HepG2 (cell line): ENCODE data around the gene TTYH2. TPM values are rescaled to one million over a fixed set of nuclear protein-coding genes. Genes with fewer than 3 reads are reported as not detected.

Experiments used
- ATAC-seq: fragments of 200-7000 bp; cut with Tn5 transposase; 3 replicates; pipeline ENCODE4 v1.9.1; 2020; ENCODE audit warnings: mild to moderate bottlenecking, moderate library complexity
- BruUV-seq: library from RNA; stranded (reverse); fragments of 400-500 nt; replicated peaks from 2 replicates; lab custom pipeline; 2021; lab: Mats Ljungman, UMichigan
- CTCF ChIA-PET: fragments of 300-600 bp; formaldehyde crosslinking; extraction: SDS; loops from one replicate; lab custom pipeline; 2021; ENCODE audit warnings: low total read pairs, inconsistent platforms, low intra/inter-chr PET ratio; lab: Yijun Ruan, JAX
- POLR2A ChIA-PET: fragments of 350-600 bp; sonication (Branson Sonifier 250); formaldehyde crosslinking; loops from one replicate; lab custom pipeline; 2020; ENCODE audit warnings: antibody characterized with exemption, inconsistent platforms; lab: Yijun Ruan, JAX
- DNase-seq: peaks from one replicate; pipeline ENCODE4 v3.0.0-alpha.2; 2015; ENCODE audit warnings: low spot score
- FAIRE-seq: peaks from 3 replicates; lab custom pipeline; 2011; peaks lifted over from hg19 to GRCh38; lab: Jason Lieb, UNC
- H2AFZ ChIP-seq: one replicate; pipeline ENCODE4 v1.6.1; 2011; ENCODE audit warnings: low read length, inconsistent platforms
- H3K27ac ChIP-seq: fragments of 300-600 bp; 3 replicates; pipeline ENCODE4 v1.8.0; 2011; ENCODE audit warnings: mixed run types, mild to moderate bottlenecking, mixed read lengths, low read length, inconsistent platforms; ENCODE audit not compliant: insufficient read depth; ENCODE audit errors: extremely low read length
- H3K27me3 ChIP-seq, 2 experiments: fragments of 200-600 bp in 1 of 2; 2 replicates in 1 of 2; 3 replicates in 1 of 2; pipeline versions ENCODE4 v1.6.0 to v1.8.0; 2011; ENCODE audit warnings: low read length in 2 of 2, mild to moderate bottlenecking in 2 of 2, moderate library complexity in 2 of 2, inconsistent platforms in 1 of 2; ENCODE audit not compliant: insufficient read depth in 2 of 2, control insufficient read depth in 1 of 2
- H3K36me3 ChIP-seq, 2 experiments: fragments of 200-600 bp in 1 of 2; replicated peaks in 1 of 2; 2 replicates in 1 of 2; 3 replicates in 1 of 2; pipeline versions ENCODE4 v1.5.1 to v1.8.0; 2011; ENCODE audit warnings: low read length in 2 of 2, inconsistent platforms in 1 of 2; ENCODE audit not compliant: insufficient read depth in 2 of 2, control insufficient read depth in 1 of 2
- H3K4me1 ChIP-seq: 2 replicates; pipeline ENCODE4 v1.5.1; 2012; ENCODE audit warnings: low read length, inconsistent platforms; ENCODE audit not compliant: insufficient read depth
- H3K4me2 ChIP-seq: 2 replicates; pipeline ENCODE4 v1.6.0; 2011; ENCODE audit warnings: low read depth, low read length, inconsistent platforms
- H3K4me3 ChIP-seq, 3 experiments: fragments of 200-600 bp in 1 of 3; sonication (generic), shearing (Covaris generic) in 1 of 3; replicated peaks in 1 of 3; 2 replicates each; pipeline ENCODE4 v1.5.1; 2011 to 2016; ENCODE audit warnings: low read length in 3 of 3, inconsistent platforms in 2 of 3, low read depth in 2 of 3, mild to moderate bottlenecking in 2 of 3, control low read depth in 1 of 3, mixed read lengths in 1 of 3; ENCODE audit not compliant: insufficient read depth in 1 of 3
- H3K79me2 ChIP-seq: one replicate; pipeline ENCODE4 v1.6.1; 2011; ENCODE audit warnings: low read length, inconsistent platforms; ENCODE audit not compliant: insufficient read depth
- H3K9ac ChIP-seq: 2 replicates; pipeline ENCODE4 v1.6.0; 2011; ENCODE audit warnings: mild to moderate bottlenecking, low read depth, low read length, inconsistent platforms; ENCODE audit not compliant: insufficient read depth
- H3K9me3 ChIP-seq: 2 replicates; pipeline ENCODE4 v1.5.1; 2012; ENCODE audit warnings: mild to moderate bottlenecking, low read length
- H4K20me1 ChIP-seq: 2 replicates; pipeline ENCODE4 v1.6.0; 2011; ENCODE audit warnings: inconsistent platforms, mild to moderate bottlenecking, low read length, moderate library complexity; ENCODE audit not compliant: insufficient read depth
- AHR ChIP-seq: IDR thresholded peaks from 2 replicates; pipeline ENCODE4 v1.6.1; 2018; ENCODE audit warnings: missing genetic modification reagents, missing compliant biosample characterization
- HOXA9 ChIP-seq: sonication (generic); formaldehyde crosslinking; IDR thresholded peaks from 2 replicates; pipeline ENCODE4 v1.8.1; 2022; ENCODE audit warnings: missing genetic modification reagents, mild to moderate bottlenecking, moderate library complexity, borderline replicate concordance
- NR0B2 ChIP-seq: sonication (generic); formaldehyde crosslinking; IDR thresholded peaks from 2 replicates; pipeline ENCODE4 v1.4.0; 2020; ENCODE audit warnings: mild to moderate bottlenecking, missing genetic modification reagents
- SP140L ChIP-seq: sonication (generic); formaldehyde crosslinking; IDR thresholded peaks from 2 replicates; pipeline ENCODE4 v1.4.0; 2020; ENCODE audit warnings: missing genetic modification reagents, borderline replicate concordance
- ZXDC ChIP-seq: sonication (generic); formaldehyde crosslinking; IDR thresholded peaks from 2 replicates; pipeline ENCODE4 v1.5.0; 2020; ENCODE audit warnings: mild to moderate bottlenecking, missing genetic modification reagents
- WGBS: methylation state at CpG from one replicate; pipeline ENCODE4 v1.1.6; 2017; ENCODE audit warnings: low lambda C conversion rate; 5-methylcytosine and 5-hydroxymethylcytosine counted together
- in situ Hi-C: cut with HindIII; loops from 2 replicates; pipeline ENCODE4 v1.10.0; 2017; ENCODE audit warnings: low pct_unique_long_range_greater_than_20kb; ENCODE audit not compliant: extremely low pct_ligation_motif_present
- intact Hi-C: fragments of 100-400 bp; cut with micrococcal nuclease; formaldehyde crosslinking; loops from one replicate; pipeline ENCODE4 v1.10.0; 2022; ENCODE audit not compliant: unreplicated experiment
- polyA plus RNA-seq, 8 experiments: library from polyadenylated mRNA; depleted of rRNA in 3 of 8; stranded (reverse) in 7 of 8; unstranded in 1 of 8; fragments of >200 nt; fragmentation: Illumina TruSeq in 4 of 8; extraction: Trizol in 4 of 8; gene quantifications; 2 replicates each; pipeline versions ENCODE4 v1.2.1 to v1.2.3, GENCODE V29; 2011 to 2016; ENCODE audit warnings: low read depth in 4 of 8, missing spikeins in 1 of 8, mixed read lengths in 1 of 8; ENCODE audit not compliant: insufficient read depth in 1 of 8
- total RNA-seq, 5 experiments: library from RNA; depleted of rRNA; stranded (reverse); fragments of >200 nt; fragmentation: Illumina TruSeq; extraction: Trizol; gene quantifications; 2 replicates each; pipeline ENCODE4 v1.2.3, GENCODE V29; 2016; ENCODE audit warnings: low read depth in 1 of 5

TTYH2 gene
- total and polyA plus RNA-seq, 2 of the 13 experiments (the other 11 are each of a cell fraction or from before 2014, with no cell fraction given), result 0.77 to 0.96 TPM

GRCh38 chr17:74206332-74206818 lies 7.0 kb upstream of the TTYH2 start:
- FAIRE-seq (no peak), DNase-seq (no peak), ATAC-seq (no peak)
- ChIA-PET CTCF (no interaction called here), POLR2A (interaction anchor here (0.6 to 1.5 kb wide), 4 partner anchors 11 to 685 kb away, joined by 3 to 4 read pairs (median 4); no protein-coding TSS in a partner anchor)
- in situ Hi-C loops (no loop called here), intact Hi-C loops (loop anchor here (10.0 kb wide), 2 partner anchors 248 to 412 kb away; no protein-coding TSS in a partner anchor)
- TF ChIP-seq SP140L, result no peak
- no peak for TF ChIP-seq NR0B2 (CRISPR knock-in tag)
- TF ChIP-seq ZXDC, result no peak
- TF ChIP-seq HOXA9 (CRISPR knock-in tag), result no peak
- no peak for TF ChIP-seq AHR (CRISPR knock-in tag)
- peaks cover 33 to 58% of the 10 kb centered on the region in 2 experiments for H3K36me3 ChIP-seq
- H3K4me2 ChIP-seq, result peak overlapping the region; percentile 94
- BruUV-seq, result no TSS peak
- H2AFZ ChIP-seq, result no peak overlapping the region
- WGBS, result 84% methylated on average over 5 of the region's 5 CpGs
- H3K4me1 ChIP-seq, result peaks cover 39% of the 10 kb centered on the region
- H3K9me3 ChIP-seq, result no peaks in the 10 kb centered on the region
- peaks cover 76% of the 10 kb centered on the region for H4K20me1 ChIP-seq
- H3K4me3 ChIP-seq, result no peak overlapping the region
- peak overlapping the region; percentile 2; the same call in 1 of the 2 replicates for H3K9ac ChIP-seq
- no peak overlapping the region for H3K27ac ChIP-seq
- peaks cover 47% of the 10 kb centered on the region for H3K79me2 ChIP-seq
- peaks cover 6 to 24% of the 10 kb centered on the region in 2 experiments; a peak in 4 of 5 replicates for H3K27me3 ChIP-seq
